Middle frontal gyrus (tissue), 1 donor: ENCODE data around the gene NTS.

ENCODE experiments used
- DNase-seq: peaks from one replicate; pipeline ENCODE4 v3.0.0-alpha.2; 2015; ENCODE audit warnings: low spot score; ENCODE audit errors: extremely low spot score

The NTS gene

DNA sequence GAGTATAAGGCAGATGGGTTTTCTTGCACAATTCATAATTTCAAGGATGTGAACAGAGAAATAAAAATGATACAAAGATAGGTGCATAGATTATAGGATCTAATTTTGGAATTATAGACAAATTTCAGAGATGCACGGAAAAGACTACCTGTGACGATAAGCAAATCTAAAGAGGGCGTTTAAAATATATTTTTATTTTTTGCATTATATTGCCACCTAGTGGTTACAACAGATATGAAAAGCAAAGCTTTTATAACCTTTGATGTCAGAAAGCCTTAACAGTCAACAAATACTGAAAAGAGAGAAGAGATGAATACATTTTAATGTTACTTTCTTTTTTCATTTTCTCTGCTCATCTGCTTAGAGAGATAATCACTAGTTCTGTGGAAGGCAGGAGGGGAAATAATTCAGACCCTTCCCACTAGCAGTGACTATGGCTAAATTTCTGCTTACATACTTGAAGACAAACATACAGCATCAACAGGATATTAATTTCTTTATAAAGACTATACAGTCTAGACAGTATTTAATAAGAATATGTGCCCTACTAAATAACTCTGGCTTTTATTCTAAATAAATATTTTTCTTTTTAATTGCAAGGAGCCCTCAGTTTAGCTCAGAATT is 46.3 kb downstream of the NTS start:
- DNase-seq, result peak; percentile 39

DNA sequence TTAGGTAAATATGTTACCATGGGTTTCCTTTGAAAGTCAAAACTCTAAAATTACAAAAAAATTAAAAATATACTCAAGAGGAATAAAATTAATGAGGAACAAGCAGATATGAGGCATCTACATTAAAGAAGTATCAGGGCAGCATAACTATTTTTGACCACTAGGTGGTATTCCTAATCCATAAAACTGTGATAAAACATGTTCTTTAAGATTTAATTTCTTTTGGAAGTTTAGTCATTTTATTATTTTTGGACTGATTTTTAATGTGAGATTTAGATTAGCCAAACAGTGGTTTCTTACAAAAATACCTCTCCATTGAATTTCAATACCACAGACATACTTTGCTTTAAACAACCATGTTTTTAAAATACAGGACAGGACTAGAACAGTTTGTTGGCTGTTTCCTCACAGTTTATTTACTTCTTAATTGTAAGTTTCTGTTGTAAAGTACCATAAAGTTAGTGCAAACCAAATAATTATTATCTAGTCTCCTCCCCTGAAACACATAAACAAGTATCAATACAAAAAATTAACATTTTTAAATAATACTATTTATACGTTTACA is 49.8 kb downstream of the NTS start:
- DNase-seq, result peak; percentile 20

DNA sequence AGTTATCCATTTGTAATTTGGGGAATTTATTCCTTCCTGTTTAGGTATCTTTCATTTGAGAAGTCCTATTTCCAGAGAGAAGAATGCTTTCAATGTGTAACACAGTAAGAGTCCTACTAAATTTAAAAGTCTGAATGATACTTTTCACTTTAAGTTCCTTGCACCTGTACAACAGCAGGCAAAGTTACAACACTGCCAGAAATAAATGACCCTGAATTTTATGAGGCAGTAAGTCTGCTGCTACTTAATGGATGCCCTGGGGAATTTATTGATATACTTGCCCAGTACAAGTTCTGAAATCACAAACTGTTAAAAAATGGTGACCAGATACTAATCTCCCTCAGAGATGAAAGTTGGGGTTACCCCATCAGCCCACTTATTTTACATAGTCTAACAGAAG is 53.1 kb downstream of the NTS start:
- no peak for DNase-seq
